ENCODE results near the gene ZNF521. TPM values are rescaled to one million over a fixed set of nuclear protein-coding genes. Genes with fewer than 3 reads are reported as not detected.

ZNF521 gene
- total and polyA plus RNA-seq, 4 donors, result 0.50 to 3.7 (median 1.5) TPM

- H3K27me3 ChIP-seq (ENCODE audit: control insufficient read depth in 4 of 4, insufficient read depth in 4 of 4, low read length in 3 of 4), result peaks cover 0 to 2% (median 0%) of the 10 kb centered on the region in 4 donors
- H3K4me3 ChIP-seq (ENCODE audit: low read depth in 1 of 3, low read length in 3 of 3), result no peak overlapping the region
- no peak overlapping the region for H3K27ac ChIP-seq (ENCODE audit: low read depth in 1 of 2, low read length in 2 of 2)
- no peak for DNase-seq (ENCODE audit: low spot score)
- H3K36me3 ChIP-seq (ENCODE audit: control insufficient read depth in 4 of 4, insufficient read depth in 3 of 4, low read depth in 1 of 4, low read length in 3 of 4), result no peaks in the 10 kb centered on the region
- no peak for TF ChIP-seq MAX (IDR thresholded peaks at IDR 0.05)
- no peaks in the 10 kb centered on the region for H3K9me3 ChIP-seq (ENCODE audit: control insufficient read depth in 4 of 4, low read length in 3 of 4)
- no peaks in the 10 kb centered on the region for H3K4me1 ChIP-seq (ENCODE audit: control insufficient read depth in 4 of 4, insufficient read depth in 4 of 4, low read length in 3 of 4)
- H3K9ac ChIP-seq (ENCODE audit: low read depth in 1 of 2, low read length in 2 of 2), result no peak overlapping the region
Observed at GRCh38 chr18:25392192-25392591, 40.2 kb upstream of the ZNF521 start.

- Histone ChIP-seq H3K9ac (ENCODE audit: low read depth in 1 of 2, low read length in 2 of 2) (no peak overlapping the region), H3K27ac (ENCODE audit: low read depth in 1 of 2, low read length in 2 of 2) (no peak overlapping the region), H3K4me3 (ENCODE audit: low read depth in 1 of 3, low read length in 3 of 3) (no peak overlapping the region), H3K27me3 (ENCODE audit: control insufficient read depth in 4 of 4, insufficient read depth in 4 of 4, low read length in 3 of 4) (peaks cover 0 to 4% (median 1%) of the 10 kb centered on the region in 4 donors), H3K9me3 (ENCODE audit: control insufficient read depth in 4 of 4, low read length in 3 of 4) (no peaks in the 10 kb centered on the region), H3K36me3 (ENCODE audit: control insufficient read depth in 4 of 4, insufficient read depth in 3 of 4, low read depth in 1 of 4, low read length in 3 of 4) (no peaks in the 10 kb centered on the region), H3K4me1 (ENCODE audit: control insufficient read depth in 4 of 4, insufficient read depth in 4 of 4, low read length in 3 of 4) (no peaks in the 10 kb centered on the region)
- 69% methylated on average over 2 of the region's 2 CpGs for WGBS
- DNase-seq (ENCODE audit: low spot score), result no peak
- TF ChIP-seq HNF4A (conservative IDR thresholded peaks at IDR 0.05) (no peak), GABPA (IDR thresholded peaks at IDR 0.05 in 1 of 2, conservative IDR thresholded peaks at IDR 0.05 in 1 of 2) (no peak), REST (IDR thresholded peaks at IDR 0.05) (no peak), JUND (IDR thresholded peaks at IDR 0.05) (no peak), MAX (IDR thresholded peaks at IDR 0.05) (no peak), RAD21 (IDR thresholded peaks at IDR 0.05) (no peak), EGR1 (IDR thresholded peaks at IDR 0.05; ENCODE audit: low read depth in 2 of 2) (no peak), RXRA (IDR thresholded peaks at IDR 0.05) (no peak), ZBTB33 (IDR thresholded peaks at IDR 0.05) (no peak), NR2F2 (IDR thresholded peaks at IDR 0.05) (no peak), TAF1 (conservative IDR thresholded peaks at IDR 0.05) (no peak), CTCF (IDR thresholded peaks at IDR 0.05; ENCODE audit: low read depth, low read length, missing input control) (no peak), FOXA2 (IDR thresholded peaks at IDR 0.05) (no peak), HNF4G (IDR thresholded peaks at IDR 0.05) (no peak), FOXA1 (IDR thresholded peaks at IDR 0.05) (no peak), ATF3 (IDR thresholded peaks at IDR 0.05) (no peak)
Observed at GRCh38 chr18:25373432-25374179, 21.6 kb upstream of the ZNF521 start.
